GM23248 (cell line): Measurements from ENCODE around the gene IL17C.

Source experiments
- EZH2 ChIP-seq: fragments of 200-600 bp; sonication (generic); IDR thresholded peaks from 2 replicates; pipeline ENCODE4 v1.6.1; 2018; ENCODE audit warnings: antibody characterized with exemption, mild to moderate bottlenecking; ENCODE audit not compliant: insufficient read depth, poor library complexity, severe bottlenecking
- EZH2phosphoT487 ChIP-seq: fragments of 200-600 bp; sonication (generic); IDR thresholded peaks from 2 replicates; pipeline ENCODE4 v1.6.1; 2018; ENCODE audit warnings: antibody characterized with exemption, moderate library complexity, mild to moderate bottlenecking, low read depth; ENCODE audit not compliant: insufficient read depth

GRCh38 chr16:88667461-88667860, 29.1 kb downstream of the IL17C start:
- no peak for TF ChIP-seq EZH2
- TF ChIP-seq EZH2phosphoT487, result no peak
